D721Med (cell line): ENCODE data around the gene MICAL3.

Experiments used
- DNase-seq: peaks from one replicate; pipeline ENCODE4 v3.0.0; 2011; ENCODE audit warnings: low spot score; ENCODE audit not compliant: insufficient read length
- FAIRE-seq: peaks from 2 replicates; lab custom pipeline; 2011; peaks lifted over from hg19 to GRCh38; lab: Jason Lieb, UNC
- TF ChIP-seq, protein P1 (sequence below): IDR thresholded peaks from 2 replicates; pipeline ENCODE4 v1.5.1; 2012; ENCODE audit warnings: mild to moderate bottlenecking, control low read depth; ENCODE audit not compliant: insufficient read depth; ENCODE audit errors: missing control alignments

MICAL3 gene

DNA sequence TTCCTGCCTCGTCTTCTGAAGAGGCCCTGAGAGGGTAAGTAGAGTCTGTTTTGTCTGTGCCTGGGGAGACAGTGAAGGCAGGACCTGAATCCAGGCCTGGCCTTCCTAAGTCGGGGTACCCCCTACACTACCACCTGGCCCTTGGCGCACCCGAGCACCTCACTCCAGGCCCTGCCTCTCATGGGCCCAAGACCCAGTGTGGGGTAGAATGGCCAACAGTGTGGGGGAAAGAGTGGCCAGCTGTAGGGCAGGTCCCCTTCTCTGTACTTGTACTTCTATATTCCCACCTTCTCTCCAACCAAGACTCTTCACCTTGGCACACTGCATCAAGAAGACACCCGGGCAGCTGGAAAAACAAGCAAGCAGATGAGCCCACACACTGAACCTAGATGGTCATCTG lies 227.7 kb downstream of the MICAL3 start:
- DNase-seq (no peak), FAIRE-seq (no peak)
- TF ChIP-seq, protein P1, sequence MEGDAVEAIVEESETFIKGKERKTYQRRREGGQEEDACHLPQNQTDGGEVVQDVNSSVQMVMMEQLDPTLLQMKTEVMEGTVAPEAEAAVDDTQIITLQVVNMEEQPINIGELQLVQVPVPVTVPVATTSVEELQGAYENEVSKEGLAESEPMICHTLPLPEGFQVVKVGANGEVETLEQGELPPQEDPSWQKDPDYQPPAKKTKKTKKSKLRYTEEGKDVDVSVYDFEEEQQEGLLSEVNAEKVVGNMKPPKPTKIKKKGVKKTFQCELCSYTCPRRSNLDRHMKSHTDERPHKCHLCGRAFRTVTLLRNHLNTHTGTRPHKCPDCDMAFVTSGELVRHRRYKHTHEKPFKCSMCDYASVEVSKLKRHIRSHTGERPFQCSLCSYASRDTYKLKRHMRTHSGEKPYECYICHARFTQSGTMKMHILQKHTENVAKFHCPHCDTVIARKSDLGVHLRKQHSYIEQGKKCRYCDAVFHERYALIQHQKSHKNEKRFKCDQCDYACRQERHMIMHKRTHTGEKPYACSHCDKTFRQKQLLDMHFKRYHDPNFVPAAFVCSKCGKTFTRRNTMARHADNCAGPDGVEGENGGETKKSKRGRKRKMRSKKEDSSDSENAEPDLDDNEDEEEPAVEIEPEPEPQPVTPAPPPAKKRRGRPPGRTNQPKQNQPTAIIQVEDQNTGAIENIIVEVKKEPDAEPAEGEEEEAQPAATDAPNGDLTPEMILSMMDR = no peak

DNA sequence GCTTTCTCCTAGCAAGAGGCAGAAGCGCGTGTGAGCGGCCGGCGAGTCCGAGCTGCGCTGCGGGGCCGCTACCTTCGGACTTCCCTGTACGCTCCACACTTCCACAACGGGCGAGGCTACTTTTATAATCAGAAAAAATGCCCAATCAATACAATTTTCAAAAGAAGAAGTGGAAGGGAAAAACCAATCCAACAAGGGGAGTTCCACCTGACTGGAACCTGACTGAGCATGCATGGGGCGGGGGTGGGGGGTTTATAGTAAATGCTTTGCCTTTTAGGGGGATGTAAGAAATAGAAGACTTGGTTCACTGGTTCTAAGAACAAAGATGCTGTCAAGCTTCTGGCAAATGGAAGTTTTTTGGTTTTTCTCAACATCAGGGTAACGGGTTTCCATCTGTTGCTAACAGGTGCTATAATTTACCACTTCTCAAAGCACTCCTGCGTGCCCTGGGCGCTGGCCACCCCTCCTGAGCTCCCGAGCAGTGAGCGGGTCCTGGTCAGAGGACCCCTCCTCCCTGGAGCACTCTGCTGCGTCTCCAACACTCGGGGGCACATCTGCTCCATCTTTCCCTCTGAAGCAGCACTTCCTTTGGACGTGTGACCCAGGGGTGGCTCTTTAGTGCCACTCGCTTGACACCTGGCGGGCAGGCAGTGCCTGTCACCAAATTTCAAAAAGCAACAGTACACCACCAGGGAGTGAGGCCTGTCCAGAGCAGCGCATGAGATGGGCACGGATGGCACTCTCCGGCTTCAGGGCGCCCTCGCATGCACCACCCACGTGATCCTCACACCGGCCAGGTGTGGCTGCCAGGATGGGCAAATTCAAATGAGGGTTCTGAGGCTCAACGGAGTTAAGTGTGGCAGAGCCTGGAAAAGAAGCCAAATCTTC lies 228.5 kb downstream of the MICAL3 start:
- FAIRE-seq (no peak), DNase-seq (no peak)
- TF ChIP-seq, protein P1 = no peak

DNA sequence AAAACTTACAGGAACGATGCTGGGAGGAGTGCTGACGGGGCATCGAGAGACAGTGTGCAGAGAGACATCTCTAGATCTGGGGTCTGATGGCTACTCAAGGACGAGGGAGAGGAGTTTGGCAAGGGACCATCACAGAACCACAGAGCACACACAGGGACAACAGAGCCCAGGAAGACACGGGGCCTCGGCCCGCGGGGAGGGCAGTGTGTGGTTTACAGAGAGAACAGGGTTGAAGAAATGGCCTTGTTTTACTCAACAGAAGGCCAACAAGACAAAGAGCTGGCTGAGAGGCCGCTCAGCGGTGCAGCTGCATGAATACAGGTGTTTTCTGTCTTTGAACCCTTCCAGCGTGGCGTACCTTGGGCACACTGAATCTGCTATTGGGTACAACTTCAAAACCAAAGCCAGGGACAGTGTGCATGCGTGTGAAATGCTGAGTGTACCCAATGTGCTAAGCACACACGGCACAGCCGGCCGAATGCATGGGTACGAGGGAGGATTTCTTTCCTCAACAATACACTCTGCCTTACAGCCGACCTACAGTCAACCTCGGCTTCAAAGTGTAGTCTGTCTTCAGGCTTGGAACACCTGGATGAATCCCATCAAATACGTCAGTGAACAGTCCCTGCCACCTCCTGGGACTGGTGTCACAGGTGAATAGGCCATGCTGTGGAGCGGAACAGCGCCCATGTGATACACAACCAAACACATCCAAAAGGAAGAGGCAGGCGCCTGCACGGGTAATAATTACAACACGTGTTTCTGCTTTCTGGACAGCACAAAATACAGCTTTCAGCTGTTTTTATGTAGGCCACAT lies 229.4 kb downstream of the MICAL3 start:
- FAIRE-seq = no peak
- no peak for DNase-seq
- TF ChIP-seq, protein P1 = no peak

DNA sequence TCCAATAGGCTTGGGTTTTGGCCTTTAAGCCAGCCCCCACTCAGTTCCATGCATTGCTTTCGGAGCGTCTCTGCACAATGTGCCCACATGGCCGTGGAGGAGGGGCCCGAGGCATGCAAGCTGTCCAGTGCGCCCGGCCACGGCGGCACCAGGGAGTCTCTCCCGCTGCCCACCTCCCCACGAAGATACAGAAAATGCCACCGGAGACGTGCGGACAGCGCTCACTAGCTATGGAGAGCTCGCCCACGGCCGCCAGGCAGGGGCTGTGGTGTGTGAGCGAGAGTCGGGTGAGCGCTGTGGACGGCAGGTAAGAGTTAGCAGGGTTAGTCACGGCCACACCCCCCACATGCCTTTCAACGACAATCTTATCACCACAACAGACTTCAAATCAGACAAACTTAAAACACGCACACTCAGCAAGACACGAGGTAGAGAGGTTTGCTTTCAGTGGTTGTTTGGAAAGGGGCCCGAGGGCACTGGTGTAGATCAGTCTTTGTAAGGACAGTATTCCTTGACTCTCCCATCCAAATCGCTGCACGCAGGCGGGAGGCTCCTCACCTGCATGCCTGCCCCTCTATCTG lies 231.4 kb downstream of the MICAL3 start:
- DNase-seq = no peak
- TF ChIP-seq, protein P1 = no peak
- FAIRE-seq = no peak

DNA sequence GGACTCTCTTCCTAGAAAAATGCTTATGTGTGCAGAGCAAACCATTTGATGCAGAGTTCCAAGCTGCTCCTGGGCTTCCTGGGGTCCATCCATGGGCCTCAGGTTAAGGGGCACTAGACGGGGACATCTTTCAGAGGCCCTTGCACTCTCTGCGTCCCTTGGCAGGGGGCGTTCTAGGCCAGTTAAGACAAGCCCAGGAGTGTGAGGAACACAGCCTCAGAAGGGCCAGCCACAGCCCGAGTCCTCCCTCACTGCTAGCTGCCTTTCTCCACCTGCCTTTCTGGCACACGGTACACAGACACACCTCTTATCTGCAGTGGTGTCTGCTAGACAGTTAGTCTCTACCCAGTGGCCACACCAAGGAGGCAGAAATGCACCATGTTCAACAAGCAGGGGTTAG lies 232.1 kb downstream of the MICAL3 start:
- FAIRE-seq (no peak), DNase-seq (no peak)
- TF ChIP-seq, protein P1 = no peak

DNA sequence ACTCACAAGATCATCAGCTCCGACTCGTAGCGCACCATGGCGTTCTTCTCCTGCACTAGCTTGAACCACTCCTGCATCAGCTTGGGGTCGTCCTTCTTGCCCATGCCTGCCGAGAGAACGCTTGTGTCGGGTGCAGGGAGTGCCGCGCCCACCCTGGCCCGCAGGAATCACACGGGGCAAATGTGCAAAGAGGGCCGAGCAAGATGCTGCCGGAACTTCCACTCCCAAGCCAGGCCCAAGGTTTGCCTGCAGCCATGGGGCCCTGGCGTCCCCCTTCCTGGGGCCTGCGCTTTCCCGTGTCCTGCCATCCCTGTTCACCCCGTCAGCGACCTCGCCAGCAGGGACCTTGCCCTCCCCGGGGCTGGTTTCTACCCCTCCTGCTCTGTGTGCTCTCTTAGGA lies 233.2 kb downstream of the MICAL3 start:
- FAIRE-seq (no peak), DNase-seq (no peak)
- TF ChIP-seq, protein P1 = no peak
